HG03565 (cell line): ENCODE data around the gene TBL1XR1.
"Not testable (repeated sequence)": the region's sequence is repeated elsewhere in the genome, so short reads cannot be mapped to it uniquely, and the experiment has no call there.

Experiments used
- ATAC-seq: cut with Tn5 transposase; IDR thresholded peaks from one replicate; pipeline ENCODE4 v1.9.1; 2021; ENCODE audit warnings: mild to moderate bottlenecking, moderate library complexity; ENCODE audit not compliant: unreplicated experiment

The TBL1XR1 gene

DNA sequence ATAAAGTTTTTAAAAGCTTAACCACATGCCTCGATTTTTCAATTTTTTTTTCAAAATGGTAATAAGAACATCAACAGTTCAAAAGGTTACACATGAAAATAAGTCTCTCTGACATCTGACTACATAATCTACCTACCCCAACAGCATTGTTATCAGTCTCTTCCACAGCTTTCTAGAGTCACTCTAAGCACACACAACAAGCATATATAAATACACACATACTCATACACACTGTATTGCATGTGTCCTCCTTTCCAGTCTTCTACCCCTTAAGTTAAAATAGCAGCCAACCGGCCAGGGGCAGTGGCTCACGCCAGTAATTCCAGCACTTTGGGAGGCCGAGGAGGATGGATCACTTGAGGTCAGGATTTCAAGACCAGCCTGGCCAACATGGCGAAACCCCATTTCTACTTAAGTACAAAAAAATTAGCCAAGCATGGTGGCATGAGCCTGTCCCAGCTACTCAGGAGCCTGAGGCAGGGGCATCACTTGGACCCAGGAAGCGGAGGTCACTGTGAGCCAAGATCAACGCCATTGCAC, 12.2 kb downstream of the TBL1XR1 start:
- ATAC-seq: peak; percentile 21

DNA sequence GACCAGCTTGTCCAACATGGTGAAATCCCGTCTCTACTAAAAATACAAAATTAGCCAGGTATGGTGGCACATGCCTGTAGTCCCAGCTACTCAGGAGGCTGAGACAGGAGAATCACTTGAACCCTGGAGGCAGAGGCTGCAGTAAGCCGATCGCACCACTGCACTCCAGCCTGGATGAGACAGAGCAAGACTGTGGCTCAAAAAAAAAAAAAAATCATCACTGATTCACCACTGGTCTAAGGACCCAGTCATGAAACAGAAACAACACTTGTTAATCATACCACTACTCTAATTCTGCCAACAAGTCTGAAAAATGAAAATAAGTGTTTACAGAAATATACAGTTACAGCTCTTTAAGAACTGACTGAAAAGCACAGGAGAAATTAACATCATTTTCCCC, 12.7 kb downstream of the TBL1XR1 start:
- ATAC-seq: peak; percentile 79

DNA sequence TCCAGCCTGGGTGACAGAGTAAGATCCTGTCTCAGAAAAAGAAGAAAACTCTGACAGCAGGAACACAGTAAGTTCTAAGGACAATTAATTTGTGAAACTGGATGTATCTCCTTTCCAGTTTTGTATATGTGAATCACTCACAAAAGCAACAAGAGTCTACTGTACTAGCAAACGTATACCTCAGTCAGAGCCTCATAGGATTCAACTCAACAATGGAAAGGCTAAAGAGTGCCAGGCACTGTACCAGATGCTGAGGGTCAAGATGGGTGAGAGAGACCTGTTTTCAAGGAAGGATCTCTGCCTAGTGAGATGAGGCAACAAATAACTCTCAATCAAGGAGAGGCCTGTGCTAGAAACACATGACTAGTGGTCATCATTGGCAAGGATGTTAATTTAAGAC, 14.9 kb downstream of the TBL1XR1 start:
- no peak for ATAC-seq

DNA sequence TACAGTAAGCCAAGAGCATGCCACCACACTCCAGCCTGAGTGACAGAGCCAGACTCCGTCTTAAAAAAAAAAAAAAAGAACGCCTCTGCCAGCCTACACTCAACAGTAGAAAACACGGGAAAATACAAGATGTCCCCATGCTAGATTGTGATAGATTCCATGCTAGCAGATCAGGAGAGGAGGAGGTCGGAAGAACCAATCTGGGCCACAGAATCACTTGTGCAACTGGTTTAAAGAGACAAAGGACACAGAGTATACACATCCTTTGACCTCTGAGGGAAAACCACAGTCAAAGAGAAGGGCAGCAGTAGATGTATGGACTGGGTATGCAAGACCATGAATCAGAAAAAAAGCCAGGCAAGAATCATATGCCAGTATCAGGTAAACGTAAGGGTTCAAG, 15.9 kb downstream of the TBL1XR1 start:
- ATAC-seq: no peak

DNA sequence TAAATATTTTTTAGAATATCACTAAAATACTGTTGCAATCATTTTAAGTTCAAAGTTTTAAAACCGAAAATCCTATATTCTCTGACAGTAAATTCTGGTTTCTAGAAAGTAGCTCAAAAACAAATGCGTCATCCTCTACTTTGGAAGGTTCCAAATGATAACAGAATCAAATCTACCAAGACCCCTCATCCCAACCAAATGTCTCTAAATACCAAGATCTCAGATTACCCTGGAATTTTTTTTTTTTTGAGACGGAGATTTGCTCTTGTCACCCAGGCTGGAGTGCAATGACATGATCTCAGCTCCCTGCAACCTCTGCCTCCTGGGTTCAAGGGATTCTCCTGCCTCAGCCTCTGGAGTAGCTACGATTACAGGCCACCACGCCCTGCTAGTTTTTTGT, 16.8 kb downstream of the TBL1XR1 start:
- ATAC-seq: no peak

DNA sequence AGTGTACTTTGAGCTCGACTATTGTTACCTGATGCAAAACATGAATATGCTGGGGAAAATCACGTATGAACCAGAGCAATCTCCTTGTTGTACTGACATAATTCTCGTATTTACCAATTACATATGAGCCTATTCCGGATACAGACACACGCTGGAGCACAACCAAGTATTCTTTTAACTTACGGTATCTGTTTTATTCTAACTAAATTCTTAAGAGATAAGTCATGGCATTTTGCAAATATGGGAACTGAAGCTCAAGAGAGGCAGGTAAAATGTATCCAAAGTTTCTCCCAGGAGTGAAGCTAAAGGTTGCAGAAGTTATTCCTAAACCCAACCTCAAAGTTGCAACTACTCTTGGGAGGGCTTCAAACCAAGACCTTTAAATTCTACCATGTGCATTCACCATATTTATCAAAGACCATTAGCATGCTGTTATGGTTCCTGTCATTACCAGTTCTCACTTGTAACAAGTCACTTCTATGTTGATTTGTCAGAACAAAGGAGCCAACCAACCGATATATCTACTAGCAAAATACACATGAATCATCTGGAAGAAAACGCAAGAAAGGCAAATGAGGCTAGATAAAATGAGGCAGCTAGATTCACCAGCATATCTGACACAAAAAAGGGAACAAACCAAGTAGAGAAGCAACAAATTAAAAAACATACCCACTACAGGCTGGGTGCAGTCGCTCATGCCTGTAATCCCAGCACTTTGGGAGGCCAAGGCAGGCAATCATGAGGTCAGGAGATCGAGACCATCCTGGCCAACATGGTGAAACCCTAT, 17.8 kb downstream of the TBL1XR1 start:
- no peak for ATAC-seq

DNA sequence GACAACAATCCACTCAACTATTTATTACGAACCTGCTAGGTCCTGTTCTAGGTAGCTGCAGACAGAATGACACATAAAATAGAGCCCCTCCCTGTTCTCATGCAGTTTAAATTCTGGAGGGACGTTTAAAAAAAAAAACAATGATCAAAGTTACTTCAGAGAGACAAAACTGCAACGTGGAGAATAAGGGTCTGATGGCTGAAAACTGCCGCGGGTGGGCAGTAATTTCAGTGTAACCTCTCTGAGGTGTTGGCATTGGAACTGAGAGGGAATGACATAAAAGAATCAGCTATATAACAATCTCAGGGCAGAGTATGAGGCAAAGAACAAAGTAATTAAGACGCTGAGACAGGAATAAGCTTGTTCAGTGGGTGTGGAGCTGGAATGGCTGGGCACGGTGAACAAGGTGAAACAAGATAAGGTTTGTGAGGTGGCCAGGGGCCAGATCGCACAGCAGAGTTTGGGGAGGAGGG, 19.5 kb downstream of the TBL1XR1 start:
- no peak for ATAC-seq

DNA sequence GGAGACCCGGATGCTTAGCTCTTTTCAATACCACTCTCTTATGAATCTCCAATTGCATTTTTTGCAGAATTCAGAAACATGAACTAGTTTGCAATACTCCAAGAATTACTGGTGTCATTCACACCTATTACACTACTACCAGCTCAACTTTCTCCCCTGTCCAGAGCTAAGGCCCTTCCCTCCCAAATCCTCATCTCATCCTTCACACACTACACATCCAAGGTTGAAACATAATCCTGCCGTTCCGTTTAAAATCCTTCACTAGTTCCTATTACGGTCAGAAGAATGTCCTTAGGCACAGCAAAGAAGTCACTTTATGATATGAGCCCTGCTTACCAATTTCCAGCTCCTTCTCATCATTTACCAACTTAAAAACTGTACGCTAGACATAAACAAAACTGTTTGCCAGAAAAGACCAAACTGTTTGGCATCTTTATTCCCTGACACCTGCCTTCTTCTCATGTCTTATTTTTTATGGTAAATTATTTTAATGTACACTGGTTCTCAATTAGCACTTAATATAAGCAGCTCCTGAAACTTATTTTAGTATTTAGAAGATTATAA, 22.6 kb downstream of the TBL1XR1 start:
- ATAC-seq: no peak

DNA sequence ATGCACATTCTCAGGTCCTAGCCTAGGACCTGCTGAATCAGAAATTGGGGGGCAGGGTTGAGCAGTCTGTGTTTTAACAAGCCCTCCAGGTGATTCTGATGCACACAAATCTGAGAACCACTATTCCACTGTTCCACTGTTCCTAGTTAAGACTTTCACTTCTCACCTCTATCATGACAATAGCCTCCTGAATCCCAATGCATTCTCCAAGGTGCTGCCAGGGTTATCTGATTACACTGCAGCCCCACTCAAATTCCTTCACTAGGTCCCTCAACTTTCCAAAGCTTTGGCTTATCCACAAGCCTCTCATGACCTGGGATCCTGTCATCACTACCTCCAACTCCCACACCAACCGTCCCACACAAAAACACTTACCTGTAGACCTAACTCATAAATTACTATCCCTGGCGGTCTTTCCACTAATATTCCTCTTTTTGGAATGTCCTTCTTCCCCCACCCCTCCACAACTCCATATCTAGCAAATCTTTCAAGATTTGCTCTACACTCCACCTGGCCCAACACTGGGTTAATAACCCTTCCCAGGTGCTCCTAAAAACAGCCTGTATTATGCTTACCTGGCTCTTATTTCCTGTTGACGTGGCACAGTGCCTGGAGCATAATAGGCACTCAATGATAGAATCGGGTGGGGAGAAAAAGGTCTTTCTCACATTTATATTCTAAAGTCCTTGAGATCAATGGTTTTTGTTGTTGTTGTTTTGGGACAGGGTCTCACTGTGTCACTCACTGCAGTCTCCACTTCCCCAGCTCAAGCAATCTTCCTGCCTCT, 27.2 kb downstream of the TBL1XR1 start:
- no peak for ATAC-seq

DNA sequence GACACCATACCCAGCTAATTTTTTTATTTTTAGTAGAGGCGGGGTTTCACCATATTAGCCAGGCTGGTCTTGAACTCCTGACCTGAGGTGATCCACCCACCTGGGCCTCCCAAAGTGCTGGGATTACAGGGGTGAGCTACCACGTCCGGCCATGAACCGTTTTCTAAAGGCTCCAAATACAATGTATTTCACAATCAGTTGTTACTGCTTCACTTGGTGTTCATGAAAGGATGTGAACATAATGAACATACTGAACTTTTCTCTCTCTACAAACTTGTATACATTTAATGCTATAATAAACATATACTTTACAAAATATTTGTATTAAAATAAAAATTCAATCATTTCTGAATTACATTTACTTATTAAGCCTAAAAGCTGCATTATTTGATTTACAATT, 28.9 kb downstream of the TBL1XR1 start:
- no peak for ATAC-seq

DNA sequence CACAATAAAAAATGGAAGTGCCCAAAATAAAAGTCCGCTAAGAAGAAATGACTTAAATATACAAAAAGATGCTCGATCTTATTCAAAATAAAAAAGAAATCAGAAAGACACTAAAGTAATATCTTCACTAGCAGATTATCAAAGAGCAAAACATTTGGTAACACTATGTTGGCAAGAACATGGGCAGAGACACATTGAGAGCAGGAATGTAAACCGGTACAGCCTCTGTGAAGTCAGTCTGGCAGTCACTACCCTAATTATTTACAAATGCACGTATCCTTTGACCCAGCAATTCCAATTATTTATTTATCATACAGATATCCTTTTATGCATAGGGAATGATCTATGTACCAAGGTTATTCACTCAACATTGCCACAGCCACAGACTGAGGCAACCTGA, 34.5 kb downstream of the TBL1XR1 start:
- no peak for ATAC-seq

DNA sequence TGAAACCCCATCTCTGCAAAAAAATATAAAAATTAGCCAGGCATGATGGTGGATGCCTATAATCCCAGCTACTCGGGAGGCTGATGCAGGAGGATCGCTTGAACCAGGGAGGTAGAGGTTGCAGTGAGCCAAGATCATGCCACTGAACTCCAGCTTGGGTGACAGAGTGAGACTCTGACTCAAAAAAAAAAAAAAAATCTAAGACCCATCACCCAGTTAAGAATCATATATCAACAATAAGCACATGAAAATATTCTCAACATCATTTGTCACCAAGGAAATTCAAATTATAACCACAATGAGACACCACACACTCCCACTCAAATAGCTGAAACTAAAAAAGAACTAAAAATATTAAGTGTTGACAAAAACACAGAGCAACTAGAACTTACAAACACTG, 35.7 kb downstream of the TBL1XR1 start:
- ATAC-seq: not testable (repeated sequence)

DNA sequence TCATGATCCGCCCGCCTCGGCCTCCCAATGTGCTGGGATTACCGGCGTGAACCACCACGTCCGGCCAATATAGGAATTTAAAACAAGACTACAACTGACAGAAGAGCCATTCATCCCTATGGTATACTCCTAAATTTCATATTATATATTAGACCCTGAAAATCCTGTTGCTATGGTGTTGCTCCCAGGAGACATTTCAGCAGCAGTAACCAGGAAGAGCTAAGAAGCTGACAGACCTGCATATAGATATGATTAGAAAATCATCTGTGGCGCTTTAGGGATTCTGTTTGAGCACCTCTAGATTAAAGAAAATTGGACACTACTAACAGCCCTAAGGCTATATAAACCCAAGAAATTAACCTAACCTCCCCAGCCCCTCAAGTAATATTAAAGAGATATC, 38.8 kb downstream of the TBL1XR1 start:
- no peak for ATAC-seq

DNA sequence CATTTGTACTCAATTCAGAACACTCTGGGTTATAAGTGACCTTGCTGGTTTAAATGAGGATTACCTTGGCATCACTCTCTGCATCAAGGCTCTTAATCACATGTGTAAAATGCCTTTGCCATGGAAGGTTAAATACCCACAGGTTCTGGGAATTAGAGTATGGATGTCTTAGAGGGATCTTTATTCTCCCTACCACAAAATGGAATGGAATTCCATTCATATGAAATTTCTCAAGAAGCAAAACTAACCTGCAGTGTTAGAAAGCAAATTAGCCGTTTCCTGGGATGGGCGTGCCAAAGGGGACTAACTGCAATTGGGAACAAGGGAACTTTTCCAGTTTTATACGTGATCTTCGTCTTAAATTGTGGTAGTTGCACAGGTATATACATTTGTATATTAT, 39.8 kb downstream of the TBL1XR1 start:
- no peak for ATAC-seq

DNA sequence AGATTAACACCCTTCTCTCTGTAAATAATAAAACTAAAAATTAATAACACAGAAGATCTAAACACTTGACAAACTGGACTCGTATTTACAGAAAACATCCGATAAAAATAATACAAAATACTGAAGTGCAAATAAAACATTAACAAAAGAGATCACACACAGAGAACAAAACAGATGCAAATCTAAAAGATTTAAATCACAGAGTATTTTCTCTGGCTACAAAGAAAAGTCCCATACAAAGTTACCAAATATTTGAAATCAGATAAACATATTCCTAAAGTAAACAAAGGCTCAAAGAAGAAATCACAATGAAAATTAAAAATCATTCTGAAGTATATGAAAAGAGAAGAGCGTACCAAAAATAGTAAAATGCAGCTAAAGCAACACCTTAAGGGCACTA, 42.5 kb downstream of the TBL1XR1 start:
- no peak for ATAC-seq

DNA sequence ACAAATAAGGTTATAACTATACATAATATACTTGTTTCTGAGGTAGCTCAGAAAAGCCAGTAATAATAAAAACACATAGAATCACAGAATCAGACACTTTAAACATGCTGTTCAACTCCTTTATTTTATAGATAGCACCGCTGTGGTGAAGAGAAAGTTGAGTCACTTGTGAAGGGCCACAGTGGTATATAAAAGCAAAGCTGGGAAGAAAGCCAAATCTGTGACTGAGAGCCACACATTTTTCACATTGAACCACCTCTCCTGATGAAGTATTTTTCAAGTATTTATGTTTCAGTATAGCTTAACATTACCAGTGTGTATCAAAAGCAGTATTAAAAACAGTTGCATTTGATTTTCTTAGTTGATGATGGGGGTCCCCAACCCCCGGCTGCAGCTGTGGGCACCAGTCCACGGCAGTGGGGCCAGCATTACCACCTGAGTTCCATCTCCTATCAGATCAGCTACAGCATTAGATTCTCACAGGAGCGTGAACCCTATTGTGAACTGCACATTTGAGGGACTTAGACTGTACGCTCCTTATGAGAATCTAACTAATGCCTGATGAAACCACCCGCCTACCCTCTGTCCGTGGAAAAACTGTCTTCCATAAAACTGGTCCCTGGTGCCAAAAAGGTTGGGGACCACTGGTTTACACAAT, 46.2 kb downstream of the TBL1XR1 start:
- ATAC-seq: peak; percentile 81

DNA sequence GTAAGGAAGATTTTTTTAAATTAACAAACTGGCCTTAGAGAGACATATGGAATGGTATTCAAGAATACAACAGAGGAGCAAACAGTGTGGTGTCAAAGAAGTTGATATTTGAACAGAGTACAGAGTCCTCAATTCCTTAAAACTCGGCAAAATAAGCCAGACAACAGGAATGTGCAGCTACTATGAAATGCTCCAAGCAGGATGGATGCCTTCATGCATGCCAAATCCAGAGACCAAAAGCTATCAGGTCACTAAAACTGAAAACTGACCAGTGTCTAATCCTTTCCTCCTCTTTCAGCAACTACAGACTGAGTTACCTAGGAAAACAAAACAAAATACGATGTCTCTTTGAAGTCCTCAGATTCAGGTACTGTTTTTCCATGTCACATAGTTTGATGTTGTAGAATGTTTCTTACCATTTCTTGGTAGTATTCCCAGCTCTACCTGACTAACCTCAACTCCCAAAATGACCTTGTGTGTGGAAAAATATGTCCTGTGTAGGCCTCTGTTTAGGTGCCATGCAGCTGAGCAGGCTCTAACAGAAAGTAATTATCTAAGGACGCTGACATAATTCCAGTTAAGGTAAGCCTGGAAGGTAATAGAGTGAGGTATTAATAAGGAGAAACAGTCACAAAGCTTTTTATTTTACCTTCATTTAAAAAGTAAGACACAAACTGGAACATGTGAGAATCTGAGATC, 46.9 kb downstream of the TBL1XR1 start:
- ATAC-seq: peak; percentile 6

DNA sequence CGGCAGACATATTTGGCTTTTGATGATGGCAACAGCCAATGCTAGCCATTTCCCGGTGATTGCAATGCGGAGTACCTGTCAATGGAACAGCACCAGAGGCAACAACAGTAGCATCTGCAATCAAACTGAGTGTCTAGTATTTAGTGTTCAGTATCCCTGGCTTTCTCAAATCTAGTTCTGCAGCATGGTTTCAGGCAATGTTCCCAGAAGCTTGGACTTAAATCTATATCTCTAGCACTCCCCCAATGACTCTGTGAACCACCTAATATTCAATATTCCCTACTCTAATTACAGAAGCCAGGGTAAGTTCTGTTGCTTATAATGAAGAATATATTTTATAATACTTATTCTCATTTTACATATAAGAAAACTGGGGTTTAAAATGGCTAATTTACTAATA, 48.2 kb downstream of the TBL1XR1 start:
- ATAC-seq: no peak

DNA sequence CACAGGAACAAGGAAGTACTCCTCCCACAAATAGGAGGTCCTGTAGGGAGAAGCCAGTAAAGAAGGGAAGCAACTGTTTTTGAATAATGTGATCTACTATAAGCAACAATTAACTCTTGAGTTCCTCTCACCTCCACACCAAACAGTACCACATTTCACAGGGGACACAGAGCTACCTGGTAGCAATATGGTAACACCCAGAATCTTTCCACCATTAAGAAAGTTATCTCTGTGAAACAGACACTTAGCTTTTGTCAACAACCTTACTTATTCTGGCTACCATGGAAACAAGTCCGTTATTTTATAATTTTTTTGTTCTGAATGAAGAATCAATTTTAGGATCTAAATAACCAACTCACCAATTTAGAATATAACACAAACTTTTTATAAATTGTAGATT, 49.5 kb downstream of the TBL1XR1 start:
- ATAC-seq: no peak

DNA sequence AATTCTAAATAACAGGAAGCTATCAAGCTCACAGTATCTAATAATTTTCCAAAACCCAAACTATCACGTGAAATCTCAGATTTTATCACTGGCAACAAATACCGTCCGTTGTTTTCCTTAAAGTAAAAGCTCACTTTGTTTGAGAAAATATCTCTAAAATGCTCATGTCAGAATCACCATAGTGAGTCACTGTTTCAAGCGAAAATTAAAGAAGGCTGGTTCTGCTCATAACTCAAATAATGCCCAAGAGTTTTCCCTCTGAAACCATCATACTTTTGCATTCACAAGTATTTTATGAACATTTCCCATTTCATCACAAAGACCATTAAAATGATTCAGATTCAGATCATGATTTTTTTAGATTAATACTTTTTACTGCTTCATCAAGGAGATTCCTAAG, 50.6 kb downstream of the TBL1XR1 start:
- ATAC-seq: no peak

DNA sequence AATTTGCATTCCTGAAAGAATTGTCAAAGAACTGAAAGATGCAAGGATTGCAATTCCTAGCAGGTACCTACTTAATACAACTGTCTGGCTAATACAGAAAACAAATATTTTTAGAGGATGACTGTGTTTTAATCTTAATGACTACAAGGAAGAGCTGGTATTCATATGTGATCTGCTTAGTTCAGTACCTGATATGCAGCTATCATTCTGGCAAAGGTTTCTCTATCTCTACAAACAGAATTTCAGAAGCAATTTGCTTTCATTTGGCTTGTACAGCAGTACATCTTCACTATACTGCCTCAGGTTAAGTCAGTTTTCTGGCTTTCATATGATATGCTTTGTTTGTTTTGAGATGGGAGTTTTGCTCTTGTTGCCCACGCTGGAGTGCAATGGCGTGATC, 51.3 kb downstream of the TBL1XR1 start:
- ATAC-seq: no peak
